ENCODE measurements around the gene CCDC141. TPM values are rescaled to one million over a fixed set of nuclear protein-coding genes. Genes with fewer than 3 reads are reported as not detected.

The CCDC141 gene
- polyA plus RNA-seq, 4 donors: 0.24 to 0.39 (median 0.30) TPM

- no peak for DNase-seq (ENCODE audit: low read depth in 4 of 4, low spot score in 2 of 4)
Measured at GRCh38 chr2:178874529-178875240, 175.3 kb downstream of the CCDC141 start.

- DNase-seq (ENCODE audit: low read depth in 4 of 4, low spot score in 2 of 4): no peak
Measured at GRCh38 chr2:178873912-178874311, 176.0 kb downstream of the CCDC141 start.

- no peak for DNase-seq (ENCODE audit: low read depth in 4 of 4, low spot score in 2 of 4)
Measured at GRCh38 chr2:178871536-178871935, 178.4 kb downstream of the CCDC141 start.

- no peak for DNase-seq (ENCODE audit: low read depth in 4 of 4, low spot score in 2 of 4)
Measured at GRCh38 chr2:178870703-178871102, 179.2 kb downstream of the CCDC141 start.

- no peak for DNase-seq (ENCODE audit: low read depth in 4 of 4, low spot score in 2 of 4)
Measured at GRCh38 chr2:178865999-178866398, 183.9 kb downstream of the CCDC141 start.

GRCh38 chr2:178865146-178865936 lies 184.6 kb downstream of the CCDC141 start:
- peak in 2 of 4 donors; percentile 20 for DNase-seq (ENCODE audit: low read depth in 4 of 4, low spot score in 2 of 4)

GRCh38 chr2:178863856-178864620 lies 185.9 kb downstream of the CCDC141 start:
- no peak for DNase-seq (ENCODE audit: low read depth in 4 of 4, low spot score in 2 of 4)

GRCh38 chr2:178863130-178863855 lies 186.6 kb downstream of the CCDC141 start:
- no peak for DNase-seq (ENCODE audit: low read depth in 4 of 4, low spot score in 2 of 4)

- DNase-seq (ENCODE audit: low read depth in 4 of 4, low spot score in 2 of 4): no peak
Measured at GRCh38 chr2:178860551-178860950, 189.4 kb downstream of the CCDC141 start.

GRCh38 chr2:178859730-178860129 lies 190.2 kb downstream of the CCDC141 start:
- no peak for DNase-seq (ENCODE audit: low read depth in 4 of 4, low spot score in 2 of 4)

- no peak for DNase-seq (ENCODE audit: low read depth in 4 of 4, low spot score in 2 of 4)
Measured at GRCh38 chr2:178858896-178859625, 190.9 kb downstream of the CCDC141 start.

GRCh38 chr2:178855151-178855550 lies 194.8 kb downstream of the CCDC141 start:
- no peak for DNase-seq (ENCODE audit: low read depth in 4 of 4, low spot score in 2 of 4)

GRCh38 chr2:178848335-178848734 lies 201.6 kb downstream of the CCDC141 start:
- DNase-seq (ENCODE audit: low read depth in 4 of 4, low spot score in 2 of 4): no peak

GRCh38 chr2:178846458-178846802 lies 203.5 kb downstream of the CCDC141 start:
- no peak for DNase-seq (ENCODE audit: low read depth in 4 of 4, low spot score in 2 of 4)

- no peak for DNase-seq (ENCODE audit: low read depth in 4 of 4, low spot score in 2 of 4)
Measured at GRCh38 chr2:178845566-178846457, 204.1 kb downstream of the CCDC141 start.

- DNase-seq (ENCODE audit: low read depth in 4 of 4, low spot score in 2 of 4): no peak
Measured at GRCh38 chr2:178844701-178845100, 205.2 kb downstream of the CCDC141 start.

GRCh38 chr2:178844269-178844668 lies 205.7 kb downstream of the CCDC141 start:
- no peak for DNase-seq (ENCODE audit: low read depth in 4 of 4, low spot score in 2 of 4)

- DNase-seq (ENCODE audit: low read depth in 4 of 4, low spot score in 2 of 4): no peak
Measured at GRCh38 chr2:178843697-178844096, 206.2 kb downstream of the CCDC141 start.

- DNase-seq (ENCODE audit: low read depth in 4 of 4, low spot score in 2 of 4): no peak
Measured at GRCh38 chr2:178836807-178837206, 213.1 kb downstream of the CCDC141 start.
